B cell (primary cell): ENCODE data around the gene CRK. TPM values are rescaled to one million over a fixed set of nuclear protein-coding genes. Genes with fewer than 3 reads are reported as not detected.

ENCODE experiments used
- ATAC-seq: fragments of 200-7000 bp; cut with Tn5 transposase; one replicate; pipeline ENCODE4 v1.10.0; 2021; ENCODE audit warnings: low read depth, mild to moderate bottlenecking, moderate number of reproducible peaks, moderate library complexity
- CTCF ChIA-PET: fragments of 350-600 bp; sonication (Branson Sonifier 250); formaldehyde crosslinking; loops from one replicate; lab custom pipeline; 2021; ENCODE audit warnings: antibody characterized with exemption, inconsistent platforms; lab: Charles Lee
- POLR2A ChIA-PET: fragments of 350-600 bp; sonication (Branson Sonifier 250); formaldehyde crosslinking; loops from one replicate; lab custom pipeline; 2021; ENCODE audit warnings: antibody characterized with exemption; lab: Charles Lee
- DNase-seq: peaks from one replicate; pipeline ENCODE4 v3.0.0; 2013
- H2AFZ ChIP-seq: 2 replicates; pipeline ENCODE4 v1.6.1; 2012; ENCODE audit warnings: mild to moderate bottlenecking, low read depth, low read length; ENCODE audit not compliant: insufficient read depth, poor library complexity, severe bottlenecking
- H3K27ac ChIP-seq, 2 donors: 1 replicate in 1 of 2; 2 replicates in 1 of 2; pipeline ENCODE4 v1.5.1; 2012 to 2013; ENCODE audit warnings: low read length in 2 of 2, mild to moderate bottlenecking in 2 of 2, moderate library complexity in 1 of 2
- H3K27me3 ChIP-seq, 4 experiments: fragments of 200-600 bp in 1 of 4; sonication (generic) in 1 of 4; replicated peaks in 1 of 4; 1 replicate in 2 of 4; 2 replicates in 2 of 4; pipeline versions ENCODE4 v1.6.1 to v1.7.0; 2013 to 2016; ENCODE audit warnings: low read length in 3 of 4, mild to moderate bottlenecking in 2 of 4, mixed read lengths in 1 of 4, moderate library complexity in 1 of 4; ENCODE audit not compliant: insufficient read depth in 4 of 4, control insufficient read depth in 3 of 4; ENCODE audit errors: control extremely low read depth in 1 of 4
- H3K36me3 ChIP-seq, 2 experiments: replicated peaks in 1 of 2; 1 replicate in 1 of 2; 2 replicates in 1 of 2; pipeline versions ENCODE4 v1.6.1 to v1.7.1; 2013; ENCODE audit warnings: low read length in 1 of 2; ENCODE audit not compliant: insufficient read depth in 2 of 2, control insufficient read depth in 1 of 2; ENCODE audit errors: control extremely low read depth in 1 of 2, extremely low read depth in 1 of 2
- H3K4me1 ChIP-seq, 2 donors: fragments of 200-600 bp in 1 of 2; sonication (generic) in 1 of 2; 1 replicate in 1 of 2; 2 replicates in 1 of 2; pipeline versions ENCODE4 v1.5.1 to v1.6.1; 2013 to 2017; ENCODE audit warnings: low read length in 2 of 2; ENCODE audit not compliant: control insufficient read depth in 2 of 2, insufficient read depth in 2 of 2
- H3K4me2 ChIP-seq: replicated peaks from 2 replicates; pipeline ENCODE3; 2012; ENCODE audit warnings: mild to moderate bottlenecking, low read depth, low read length; ENCODE audit not compliant: poor library complexity, severe bottlenecking
- H3K4me3 ChIP-seq, 5 experiments: fragments of 200-600 bp in 1 of 5; sonication (generic) in 1 of 5; 1 replicate in 3 of 5; 2 replicates in 2 of 5; pipeline versions ENCODE4 v1.5.1 to v1.7.0; 2011 to 2016; ENCODE audit warnings: low read length in 4 of 5, mild to moderate bottlenecking in 4 of 5, low read depth in 2 of 5, control low read depth in 1 of 5, moderate library complexity in 1 of 5; ENCODE audit not compliant: insufficient read depth in 1 of 5; ENCODE audit errors: control extremely low read depth in 1 of 5, extremely low read depth in 1 of 5
- H3K79me2 ChIP-seq: fragments of 200-600 bp; sonication (generic); one replicate; pipeline ENCODE4 v1.6.0; 2016; ENCODE audit warnings: low read length; ENCODE audit not compliant: control insufficient read depth, insufficient read depth
- H3K9ac ChIP-seq: fragments of 200-600 bp; sonication (generic); 2 replicates; pipeline ENCODE4 v1.6.1; 2017; ENCODE audit warnings: mild to moderate bottlenecking, low read length, moderate library complexity
- H3K9me3 ChIP-seq, 3 donors: one replicate each; pipeline versions ENCODE4 v1.6.1 to v1.7.1; 2013; ENCODE audit warnings: low read length in 2 of 3; ENCODE audit not compliant: control insufficient read depth in 2 of 3, insufficient read depth in 1 of 3; ENCODE audit errors: control extremely low read depth in 1 of 3
- H4K20me1 ChIP-seq: 2 replicates; pipeline ENCODE4 v1.6.0; 2012; ENCODE audit warnings: mild to moderate bottlenecking, low read length; ENCODE audit not compliant: insufficient read depth, control insufficient read depth, poor library complexity, severe bottlenecking
- H3K27ac Mint-ChIP-seq: one replicate; pipeline ENCODE4 v1.8.0; 2021; ENCODE audit warnings: mixed read lengths
- H3K27me3 Mint-ChIP-seq: one replicate; pipeline ENCODE4 v1.8.0; 2021; ENCODE audit warnings: mixed read lengths
- H3K4me1 Mint-ChIP-seq: one replicate; pipeline ENCODE4 v1.8.0; 2021; ENCODE audit warnings: mixed read lengths
- H3K4me3 Mint-ChIP-seq: one replicate; pipeline ENCODE4 v1.8.0; 2021; ENCODE audit warnings: mixed read lengths
- H3K9me3 Mint-ChIP-seq: one replicate; pipeline ENCODE4 v1.8.0; 2022; ENCODE audit warnings: mixed read lengths; ENCODE audit not compliant: insufficient read depth
- EZH2 ChIP-seq: IDR thresholded peaks from 2 replicates; pipeline ENCODE4 v1.6.1; 2012; ENCODE audit warnings: borderline replicate concordance, low read depth, mild to moderate bottlenecking, moderate library complexity, low read length; ENCODE audit not compliant: insufficient read depth, poor library complexity, severe bottlenecking
- WGBS: methylation state at CpG from one replicate; pipeline ENCODE4 v1.1.5; 2013; ENCODE audit warnings: missing lambda C conversion rate; ENCODE audit not compliant: insufficient coverage; 5-methylcytosine and 5-hydroxymethylcytosine counted together
- intact Hi-C: fragments of 100-400 bp; cut with micrococcal nuclease; formaldehyde crosslinking; loops from one replicate; pipeline ENCODE4 v1.10.0; 2022
- polyA plus RNA-seq: library from polyadenylated mRNA; depleted of rRNA; stranded (reverse); fragments of >200 nt; gene quantifications from 2 replicates; pipeline ENCODE4 v1.2.3, GENCODE V29; 2012
- total RNA-seq, 2 donors: library from RNA; stranded (reverse); fragments of 120-200 nt in 1 of 2; gene quantifications; 1 replicate in 1 of 2; 2 replicates in 1 of 2; pipeline versions ENCODE4 v1.2.3 to v1.2.4, GENCODE V29; 2013 to 2022
- TF ChIP-seq, protein P1 (sequence below): fragments of 200-600 bp; IDR thresholded peaks from one replicate; pipeline ENCODE4 v1.8.0; 2022; ENCODE audit warnings: antibody characterized with exemption, mild to moderate bottlenecking

The CRK gene
- total and polyA plus RNA-seq, 2 donors (not counting 1 experiment from before 2014, with no cell fraction given) = 8.2 to 36.4 TPM

DNA sequence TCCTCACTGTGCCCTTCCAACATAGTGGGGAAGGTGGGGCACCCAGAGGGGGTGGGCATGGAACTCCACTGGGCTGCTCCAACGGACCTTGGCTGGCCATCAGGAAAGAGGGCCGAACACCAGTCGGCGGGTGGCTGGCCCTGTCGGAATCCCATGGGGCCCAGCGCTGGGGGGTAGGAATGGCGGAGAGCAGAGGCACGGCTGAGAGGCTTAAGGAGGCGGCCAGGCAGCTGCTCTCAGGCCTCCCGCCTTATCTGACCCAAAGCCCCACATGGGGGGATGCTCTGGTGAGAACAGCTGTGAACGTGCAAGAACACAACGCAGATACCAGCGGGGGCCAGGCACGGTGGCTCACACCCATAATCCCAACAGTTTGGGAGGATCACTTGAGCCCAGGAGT, 40.8 kb upstream of the CRK start:
- no peak overlapping the region for H3K27ac ChIP-seq
- H3K27me3 ChIP-seq = peaks cover 0 to 5% (median 0%) of the 10 kb centered on the region in 4 experiments
- ATAC-seq = no peak
- H4K20me1 ChIP-seq = peaks cover 13% of the 10 kb centered on the region
- Mint-ChIP-seq H3K27me3 (no peaks in the 10 kb centered on the region), H3K27ac (no peak overlapping the region), H3K4me3 (no peak overlapping the region), H3K9me3 (no peaks in the 10 kb centered on the region), H3K4me1 (peaks cover 18% of the 10 kb centered on the region)
- H3K9me3 ChIP-seq = no peaks in the 10 kb centered on the region
- no peak overlapping the region for H2AFZ ChIP-seq
- POLR2A ChIA-PET = interaction anchor here (1.6 kb wide), 2 partner anchors 9 to 20 kb away, joined by 3 read pairs; partner anchors contain the start of gene INPP5K
- no peak overlapping the region for H3K9ac ChIP-seq
- peaks cover 0 to 34% of the 10 kb centered on the region in 2 experiments for H3K36me3 ChIP-seq
- TF ChIP-seq, protein P1, sequence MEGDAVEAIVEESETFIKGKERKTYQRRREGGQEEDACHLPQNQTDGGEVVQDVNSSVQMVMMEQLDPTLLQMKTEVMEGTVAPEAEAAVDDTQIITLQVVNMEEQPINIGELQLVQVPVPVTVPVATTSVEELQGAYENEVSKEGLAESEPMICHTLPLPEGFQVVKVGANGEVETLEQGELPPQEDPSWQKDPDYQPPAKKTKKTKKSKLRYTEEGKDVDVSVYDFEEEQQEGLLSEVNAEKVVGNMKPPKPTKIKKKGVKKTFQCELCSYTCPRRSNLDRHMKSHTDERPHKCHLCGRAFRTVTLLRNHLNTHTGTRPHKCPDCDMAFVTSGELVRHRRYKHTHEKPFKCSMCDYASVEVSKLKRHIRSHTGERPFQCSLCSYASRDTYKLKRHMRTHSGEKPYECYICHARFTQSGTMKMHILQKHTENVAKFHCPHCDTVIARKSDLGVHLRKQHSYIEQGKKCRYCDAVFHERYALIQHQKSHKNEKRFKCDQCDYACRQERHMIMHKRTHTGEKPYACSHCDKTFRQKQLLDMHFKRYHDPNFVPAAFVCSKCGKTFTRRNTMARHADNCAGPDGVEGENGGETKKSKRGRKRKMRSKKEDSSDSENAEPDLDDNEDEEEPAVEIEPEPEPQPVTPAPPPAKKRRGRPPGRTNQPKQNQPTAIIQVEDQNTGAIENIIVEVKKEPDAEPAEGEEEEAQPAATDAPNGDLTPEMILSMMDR = no peak
- no peak for TF ChIP-seq EZH2
- H3K4me1 ChIP-seq = peaks cover 16 to 19% of the 10 kb centered on the region in 2 donors
- H3K79me2 ChIP-seq = no peaks in the 10 kb centered on the region
- H3K4me3 ChIP-seq = no peak overlapping the region
- H3K4me2 ChIP-seq = no peak overlapping the region
- DNase-seq = no peak
- intact Hi-C loops = no loop called here
- 95% methylated on average over 14 of the region's 14 CpGs for WGBS
- CTCF ChIA-PET = interaction anchor here (1.2 kb wide), 1 partner anchor 9 kb away, joined by 4 read pairs; no protein-coding TSS in a partner anchor

DNA sequence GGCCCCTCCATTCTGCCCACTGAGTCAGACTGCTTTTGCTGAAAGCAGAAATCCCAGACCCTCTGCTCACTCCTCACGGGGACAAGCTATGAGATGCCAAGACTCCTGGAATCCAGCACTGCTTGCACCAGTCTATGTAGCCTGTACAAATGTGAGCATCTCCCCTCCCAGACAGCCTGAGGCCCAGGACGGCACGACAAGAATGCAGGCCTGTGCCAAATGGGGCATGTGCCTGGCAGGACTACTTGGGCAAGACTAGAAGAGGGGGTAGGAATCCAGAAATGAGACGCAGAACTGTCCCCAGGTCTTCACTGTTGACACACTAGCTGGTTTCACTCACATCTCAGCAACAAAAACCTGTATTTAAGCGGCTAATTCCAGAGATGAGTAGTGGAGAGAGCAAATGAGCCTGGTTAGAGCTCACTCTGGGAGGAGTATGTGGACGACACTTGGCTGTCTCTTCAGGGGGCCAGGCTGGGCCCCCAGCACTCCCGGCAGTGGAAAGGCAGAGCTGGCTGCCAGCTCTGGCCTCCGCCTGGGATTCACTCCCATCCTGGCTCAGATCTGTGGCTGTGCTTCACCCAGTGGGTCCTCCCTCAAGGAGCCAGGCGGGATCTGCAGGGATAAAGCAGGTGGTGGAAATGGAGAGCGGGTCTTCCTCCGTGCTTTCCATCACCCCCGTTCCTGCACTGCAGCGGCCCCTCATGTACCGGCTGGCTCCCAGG, 39.4 kb upstream of the CRK start:
- POLR2A ChIA-PET = interaction anchor here (0.6 to 1.6 kb wide), 2 partner anchors 21 to 37 kb away, joined by 3 read pairs; partner anchors contain the start of gene INPP5K
- no peak overlapping the region for H3K27ac Mint-ChIP-seq

More for the DNA sequence above, 39.4 kb upstream of the CRK start:
- Histone ChIP-seq H3K36me3 (peaks cover 0 to 30% of the 10 kb centered on the region in 2 experiments), H3K4me3 (no peak overlapping the region), H3K9ac (no peak overlapping the region), H3K27ac (no peak overlapping the region), H3K27me3 (peaks cover 0 to 5% (median 0%) of the 10 kb centered on the region in 4 experiments), H4K20me1 (peaks cover 13% of the 10 kb centered on the region), H3K79me2 (peaks cover 5% of the 10 kb centered on the region), H2AFZ (no peak overlapping the region), H3K4me2 (no peak overlapping the region), H3K9me3 (no peaks in the 10 kb centered on the region), H3K4me1 (peaks cover 23 to 25% of the 10 kb centered on the region in 2 donors)
- ATAC-seq = no peak
- CTCF ChIA-PET = interaction anchor here (2.3 kb wide), 1 partner anchor 20 kb away, joined by 10 read pairs; the partner anchor contains the start of gene INPP5K
- WGBS = 95% methylated on average over 9 of the region's 14 CpGs
- TF ChIP-seq, protein P1 = no peak
- TF ChIP-seq EZH2 = no peak
- Mint-ChIP-seq H3K9me3 (no peaks in the 10 kb centered on the region), H3K4me3 (no peak overlapping the region), H3K4me1 (peaks cover 25% of the 10 kb centered on the region), H3K27me3 (no peaks in the 10 kb centered on the region)
- intact Hi-C loops = no loop called here
- DNase-seq = no peak
